Stimulated activated CD8-positive, alpha-beta memory T cell treated with anti-CD3 and anti-CD28 coated beads, Interleukin-15, amount 100 ng/mL, for 4 hours (primary cell): Measurements from ENCODE around the gene FUT9.
"Not testable (repeated sequence)": the region's sequence is repeated elsewhere in the genome, so short reads cannot be mapped to it uniquely, and the experiment has no call there.

Experiments
- DNase-seq, 2 donors: peaks; one replicate each; pipeline ENCODE4 v3.0.0-alpha.2; 2020; ENCODE audit warnings: low read depth in 2 of 2

Gene FUT9

GRCh38 chr6:96184798-96185197, 169.0 kb downstream of the FUT9 start:
- no peak for DNase-seq

GRCh38 chr6:96186094-96186493, 170.3 kb downstream of the FUT9 start:
- DNase-seq: no peak

GRCh38 chr6:96186516-96187195, 170.9 kb downstream of the FUT9 start:
- DNase-seq: no peak

GRCh38 chr6:96194675-96195074, 178.9 kb downstream of the FUT9 start:
- DNase-seq: no peak

GRCh38 chr6:96195272-96195671, 179.5 kb downstream of the FUT9 start:
- no peak for DNase-seq

GRCh38 chr6:96196633-96197032, 180.9 kb downstream of the FUT9 start:
- no peak for DNase-seq

GRCh38 chr6:96197241-96197640, 181.5 kb downstream of the FUT9 start:
- no peak for DNase-seq

GRCh38 chr6:96202571-96202970, 186.8 kb downstream of the FUT9 start:
- no peak for DNase-seq

GRCh38 chr6:96211341-96211740, 195.6 kb downstream of the FUT9 start:
- no peak for DNase-seq

- no peak for DNase-seq
These were observed 196.3 kb downstream of the FUT9 start for GRCh38 chr6:96212066-96212465.

- no peak for DNase-seq
These were observed 198.0 kb downstream of the FUT9 start for GRCh38 chr6:96213784-96214183.

GRCh38 chr6:96223695-96224094, 207.9 kb downstream of the FUT9 start:
- no peak for DNase-seq

GRCh38 chr6:96227135-96227534, 211.4 kb downstream of the FUT9 start:
- DNase-seq: no peak

- no peak for DNase-seq
These were observed 218.7 kb downstream of the FUT9 start for GRCh38 chr6:96234444-96234843.

GRCh38 chr6:96235927-96236326, 220.2 kb downstream of the FUT9 start:
- DNase-seq: no peak

GRCh38 chr6:96236471-96236870, 220.7 kb downstream of the FUT9 start:
- DNase-seq: no peak

GRCh38 chr6:96237638-96238347, 222.0 kb downstream of the FUT9 start:
- DNase-seq: no peak

GRCh38 chr6:96246563-96246962, 230.8 kb downstream of the FUT9 start:
- no peak for DNase-seq

GRCh38 chr6:96249755-96250154, 234.0 kb downstream of the FUT9 start:
- DNase-seq: no peak

- no peak for DNase-seq
These were observed 242.0 kb downstream of the FUT9 start for GRCh38 chr6:96257751-96258150.

GRCh38 chr6:96260787-96261430, 245.1 kb downstream of the FUT9 start:
- not testable (repeated sequence) for DNase-seq
